SK-N-SH (cell line): ENCODE results near the gene DNM2. TPM values are rescaled to one million over a fixed set of nuclear protein-coding genes. Genes with fewer than 3 reads are reported as not detected.

Source experiments
- CTCF ChIA-PET: fragments of 300-600, 350-600 bp; formaldehyde crosslinking; extraction: SDS; loops from one replicate; lab custom pipeline; 2021; lab: Yijun Ruan, JAX
- POLR2A ChIA-PET: fragments of 350-600 bp; sonication (Branson Sonifier 250); formaldehyde crosslinking; extraction: SDS; loops from one replicate; lab custom pipeline; 2020; ENCODE audit warnings: antibody characterized with exemption, inconsistent platforms; lab: Yijun Ruan, JAX
- DNase-seq: peaks from one replicate; pipeline ENCODE4 v3.0.0; 2012
- H2AFZ ChIP-seq: fragments of 200-600 bp; sonication (generic); 2 replicates; pipeline ENCODE4 v1.8.1; 2016; ENCODE audit warnings: antibody characterized with exemption, mild to moderate bottlenecking, low read depth
- H3F3A ChIP-seq: fragments of 200-600 bp; sonication (generic); replicated peaks from 2 replicates; pipeline ENCODE3; 2016; ENCODE audit warnings: antibody characterized with exemption, mild to moderate bottlenecking; ENCODE audit not compliant: insufficient read depth
- H3K27ac ChIP-seq, 2 experiments: fragments of 200-500 bp in 1 of 2; fragments of 200-600 bp in 1 of 2; sonication (Bioruptor generic) in 1 of 2; sonication (generic), shearing (Covaris generic) in 1 of 2; 2 replicates each; pipeline versions ENCODE4 v1.5.1 to v1.6.1; 2014 to 2016; ENCODE audit warnings: low read depth in 2 of 2, inconsistent platforms in 1 of 2, low read length in 1 of 2, mild to moderate bottlenecking in 1 of 2, mixed read lengths in 1 of 2
- H3K27me3 ChIP-seq: fragments of 200-600 bp; sonication (generic), shearing (Covaris generic); 2 replicates; pipeline ENCODE4 v1.6.1; 2016; ENCODE audit warnings: mixed run types; ENCODE audit not compliant: insufficient read depth
- H3K36me3 ChIP-seq, 2 experiments: fragments of 200-500 bp in 1 of 2; fragments of 200-600 bp in 1 of 2; sonication (Bioruptor generic) in 1 of 2; sonication (generic) in 1 of 2; replicated peaks in 1 of 2; 2 replicates each; pipeline versions ENCODE3 to v1.5.1; 2014 to 2016; ENCODE audit warnings: low read length in 1 of 2, mild to moderate bottlenecking in 1 of 2; ENCODE audit not compliant: insufficient read depth in 2 of 2, control insufficient read depth in 1 of 2
- H3K4me1 ChIP-seq, 2 experiments: fragments of 200-500 bp in 1 of 2; fragments of 200-600 bp in 1 of 2; sonication (Bioruptor generic) in 1 of 2; sonication (generic), shearing (Covaris generic) in 1 of 2; 2 replicates each; pipeline versions ENCODE4 v1.5.1 to v1.6.1; 2014 to 2016; ENCODE audit warnings: low read depth in 1 of 2, low read length in 1 of 2, mixed run types in 1 of 2; ENCODE audit not compliant: insufficient read depth in 2 of 2, control insufficient read depth in 1 of 2
- H3K4me2 ChIP-seq: fragments of 200-600 bp; sonication (generic), shearing (Covaris generic); 2 replicates; pipeline ENCODE4 v1.6.1; 2017; ENCODE audit warnings: mixed run types
- H3K4me3 ChIP-seq, 2 experiments: fragments of 200-500 bp in 1 of 2; fragments of 200-600 bp in 1 of 2; sonication (Bioruptor generic) in 1 of 2; sonication (generic), shearing (Covaris generic) in 1 of 2; 2 replicates each; pipeline versions ENCODE4 v1.5.1 to v1.8.1; 2014 to 2016; ENCODE audit warnings: low read depth in 2 of 2, inconsistent platforms in 1 of 2, low read length in 1 of 2, mild to moderate bottlenecking in 1 of 2, mixed read lengths in 1 of 2, moderate library complexity in 1 of 2
- H3K79me2 ChIP-seq: fragments of 200-600 bp; sonication (generic); 2 replicates; pipeline ENCODE4 v1.8.1; 2017; ENCODE audit warnings: mild to moderate bottlenecking; ENCODE audit not compliant: insufficient read depth
- H3K9ac ChIP-seq: fragments of 200-600 bp; sonication (generic); 2 replicates; pipeline ENCODE4 v1.6.1; 2017; ENCODE audit warnings: mixed run types
- H3K9me2 ChIP-seq: fragments of 200-600 bp; sonication (generic); 2 replicates; pipeline ENCODE4 v1.6.1; 2017; ENCODE audit warnings: mixed run types
- H3K9me3 ChIP-seq: fragments of 200-600 bp; sonication (generic); 2 replicates; pipeline ENCODE4 v1.6.1; 2017; ENCODE audit warnings: mixed run types, mild to moderate bottlenecking, moderate library complexity
- H4K20me1 ChIP-seq: fragments of 200-600 bp; sonication (generic); 2 replicates; pipeline ENCODE4 v1.6.1; 2017; ENCODE audit warnings: mild to moderate bottlenecking, mixed run types; ENCODE audit not compliant: insufficient read depth
- CHD2 ChIP-seq: fragments of 150-350 bp; IDR thresholded peaks from 2 replicates; pipeline ENCODE4 v1.6.1; 2018; ENCODE audit warnings: low read length; ENCODE audit not compliant: partially characterized antibody
- EP300 ChIP-seq, 2 experiments: IDR thresholded peaks; 2 replicates each; pipeline versions ENCODE4 v1.4.0 to v1.6.1; 2012; ENCODE audit warnings: borderline replicate concordance in 1 of 2, low read depth in 1 of 2, low read length in 1 of 2
- EZH2phosphoT487 ChIP-seq: fragments of 200-600 bp; sonication (generic); IDR thresholded peaks from 2 replicates; pipeline ENCODE4 v1.6.1; 2017; ENCODE audit warnings: low read depth, mixed run types, mild to moderate bottlenecking, antibody characterized with exemption, moderate library complexity, borderline replicate concordance
- FOXJ3 ChIP-seq: sonication (generic); formaldehyde crosslinking; IDR thresholded peaks from 2 replicates; pipeline ENCODE4 v1.5.1; 2020; ENCODE audit warnings: mild to moderate bottlenecking, missing genetic modification reagents
- FOXM1 ChIP-seq: IDR thresholded peaks from 2 replicates; pipeline ENCODE4 v1.4.0; 2012; ENCODE audit warnings: low read depth, mild to moderate bottlenecking
- IRF3 ChIP-seq: fragments of 150-350 bp; IDR thresholded peaks from 2 replicates; pipeline ENCODE4 v1.6.1; 2016; ENCODE audit warnings: mild to moderate bottlenecking, low read depth, low read length
- JUND ChIP-seq: IDR thresholded peaks from 2 replicates; pipeline ENCODE4 v1.4.0; 2012
- MXI1 ChIP-seq: IDR thresholded peaks from 2 replicates; pipeline ENCODE4 v1.6.1; 2012; ENCODE audit warnings: mild to moderate bottlenecking, low read depth, low read length, improper control_type of control experiment
- NFIC ChIP-seq: IDR thresholded peaks from 2 replicates; pipeline ENCODE4 v1.4.0; 2012; ENCODE audit warnings: borderline replicate concordance
- NRF1 ChIP-seq: IDR thresholded peaks from 2 replicates; pipeline ENCODE4 v1.6.1; 2012; ENCODE audit warnings: low read depth, mild to moderate bottlenecking, low read length
- POLR2AphosphoS5 ChIP-seq: IDR thresholded peaks from 2 replicates; pipeline ENCODE4 v1.6.1; 2012; ENCODE audit warnings: low read depth, low read length
- RCOR1 ChIP-seq: fragments of 150-350 bp; IDR thresholded peaks from 2 replicates; pipeline ENCODE4 v1.6.1; 2017; ENCODE audit warnings: antibody characterized with exemption, low read length
- RFX5 ChIP-seq: IDR thresholded peaks from 2 replicates; pipeline ENCODE4 v1.6.1; 2012; ENCODE audit warnings: mild to moderate bottlenecking, improper control_type of control experiment, low read length
- RXRA ChIP-seq: IDR thresholded peaks from 2 replicates; pipeline ENCODE4 v1.4.0; 2012; ENCODE audit warnings: low read depth, mild to moderate bottlenecking, borderline replicate concordance
- SMC3 ChIP-seq: IDR thresholded peaks from 2 replicates; pipeline ENCODE4 v1.6.1; 2012; ENCODE audit warnings: low read depth, low read length, improper control_type of control experiment
- TCF12 ChIP-seq: IDR thresholded peaks from 2 replicates; pipeline ENCODE4 v1.4.0; 2012
- YY1 ChIP-seq: IDR thresholded peaks from 2 replicates; pipeline ENCODE4 v1.4.0; 2012; ENCODE audit warnings: low read depth, mild to moderate bottlenecking
- WGBS: methylation state at CpG from one replicate; pipeline ENCODE4 v1.1.6; 2017; ENCODE audit warnings: low lambda C conversion rate; 5-methylcytosine and 5-hydroxymethylcytosine counted together
- polyA plus RNA-seq, 3 experiments: library from polyadenylated mRNA; depleted of rRNA; stranded (reverse); fragments of >200 nt; gene quantifications; 2 replicates each; pipeline ENCODE4 v1.2.3, GENCODE V29; 2012

DNM2 gene
- polyA plus RNA-seq, 1 of the 3 experiments (the other 2 are of a cell fraction) = 52.5 TPM

GRCh38 chr19:10763411-10763810, 45.5 kb downstream of the DNM2 start:
- Histone ChIP-seq H3K4me2 (no peak overlapping the region), H3K4me1 (peaks cover 11 to 30% of the 10 kb centered on the region in 2 experiments; a peak in 3 of 4 replicates), H3K27ac (no peak overlapping the region), H3K9me2 (no peaks in the 10 kb centered on the region), H3K9ac (no peak overlapping the region), H3K4me3 (no peak overlapping the region), H4K20me1 (peaks cover 37% of the 10 kb centered on the region), H2AFZ (no peak overlapping the region), H3F3A (peaks cover 3% of the 10 kb centered on the region), H3K36me3 (peaks cover 4 to 5% of the 10 kb centered on the region in 2 experiments), H3K79me2 (peaks cover 64% of the 10 kb centered on the region), H3K9me3 (no peaks in the 10 kb centered on the region), H3K27me3 (no peaks in the 10 kb centered on the region)
- 80% methylated on average over 5 of the region's 5 CpGs for WGBS
- DNase-seq = no peak
- ChIA-PET POLR2A (no interaction called here), CTCF (interaction anchor here (0.6 to 7.9 kb wide), 5 partner anchors 11 to 102 kb away, joined by 3 to 74 read pairs (median 4); partner anchors contain the start of gene DNM2)
- no peak for TF ChIP-seq EZH2phosphoT487
- no peak for TF ChIP-seq CHD2
- TF ChIP-seq POLR2AphosphoS5 = no peak
- TF ChIP-seq RFX5 = no peak
- no peak for TF ChIP-seq IRF3

GRCh38 chr19:10763828-10764339, 46.0 kb downstream of the DNM2 start:
- no peak overlapping the region for H3K4me2 ChIP-seq
- peaks cover 38% of the 10 kb centered on the region for H4K20me1 ChIP-seq
- H3K9me3 ChIP-seq = no peaks in the 10 kb centered on the region
- H3K27me3 ChIP-seq = no peaks in the 10 kb centered on the region
- H2AFZ ChIP-seq = no peak overlapping the region
- peaks cover 11 to 30% of the 10 kb centered on the region in 2 experiments; a peak in 3 of 4 replicates for H3K4me1 ChIP-seq
- H3K79me2 ChIP-seq = peaks cover 64% of the 10 kb centered on the region
- no peak overlapping the region for H3K9ac ChIP-seq
- TF ChIP-seq FOXM1 = no peak
- TF ChIP-seq EP300 (IDR thresholded peaks at IDR 0.05; ENCODE audit: borderline replicate concordance in 1 of 2, low read depth in 1 of 2, low read length in 1 of 2) = no peak
- no peak for TF ChIP-seq MXI1
- TF ChIP-seq NRF1 = no peak
- no peak for TF ChIP-seq JUND
- no peak for TF ChIP-seq RFX5
- TF ChIP-seq TCF12 = no peak
- TF ChIP-seq NFIC = no peak
- TF ChIP-seq RXRA = no peak
- no peak for TF ChIP-seq SMC3
- TF ChIP-seq IRF3 = no peak
- TF ChIP-seq FOXJ3 (CRISPR knock-in tag) = no peak
- TF ChIP-seq RCOR1 = no peak
- TF ChIP-seq YY1 = no peak
- POLR2A ChIA-PET = no interaction called here
- CTCF ChIA-PET = interaction anchor here (0.6 to 7.9 kb wide), 4 partner anchors 15 to 101 kb away, joined by 3 to 74 read pairs (median 16); partner anchors contain the start of gene DNM2
- no peak overlapping the region; a peak in 1 of 4 replicates for H3K27ac ChIP-seq
- no peak overlapping the region for H3K4me3 ChIP-seq
- H3F3A ChIP-seq = peaks cover 3% of the 10 kb centered on the region
- no peaks in the 10 kb centered on the region for H3K9me2 ChIP-seq
- 28% methylated on average over 3 of the region's 11 CpGs for WGBS
- DNase-seq = no peak
- peaks cover 4 to 5% of the 10 kb centered on the region in 2 experiments for H3K36me3 ChIP-seq
